ENCODE data around the gene ZBTB37.
A peak's percentile ranks its signal among the peaks of the same experiment; 100 is the strongest.

- TF ChIP-seq REST (IDR thresholded peaks at IDR 0.05; ENCODE audit: low read depth): peak; percentile 8; the same call in 1 of the 2 replicates
- no peak for TF ChIP-seq TAF1 (IDR thresholded peaks at IDR 0.05; ENCODE audit: low read depth)
- TF ChIP-seq MAX (IDR thresholded peaks at IDR 0.05): no peak
- TF ChIP-seq EGR1 (IDR thresholded peaks at IDR 0.05): no peak
- no peak for TF ChIP-seq CREB1 (IDR thresholded peaks at IDR 0.05; ENCODE audit: low read depth)
- TF ChIP-seq EP300 (IDR thresholded peaks at IDR 0.05; ENCODE audit: borderline replicate concordance): no peak
- no peak for TF ChIP-seq FOXM1 (IDR thresholded peaks at IDR 0.05; ENCODE audit: borderline replicate concordance, low read depth)
- no peak for TF ChIP-seq USF1 (IDR thresholded peaks at IDR 0.05)
- no peak for TF ChIP-seq CEBPB (IDR thresholded peaks at IDR 0.05)
- TF ChIP-seq ZBTB7A (IDR thresholded peaks at IDR 0.05; ENCODE audit: low read depth): no peak
- TF ChIP-seq YY1 (IDR thresholded peaks at IDR 0.05; ENCODE audit: low read depth): no peak
- no peak for TF ChIP-seq TEAD4 (IDR thresholded peaks at IDR 0.05)
Observed at GRCh38 chr1:173863224-173864161, 4.7 kb upstream of the ZBTB37 start.
